HepG2 (cell line): ENCODE results near the gene NTSR2. TPM values are rescaled to one million over a fixed set of nuclear protein-coding genes. Genes with fewer than 3 reads are reported as not detected.

Experiments used
- ATAC-seq: fragments of 200-7000 bp; cut with Tn5 transposase; 3 replicates; pipeline ENCODE4 v1.9.1; 2020; ENCODE audit warnings: mild to moderate bottlenecking, moderate library complexity
- BruUV-seq: library from RNA; stranded (reverse); fragments of 400-500 nt; replicated peaks from 2 replicates; lab custom pipeline; 2021; lab: Mats Ljungman, UMichigan
- CTCF ChIA-PET: fragments of 300-600 bp; formaldehyde crosslinking; extraction: SDS; loops from one replicate; lab custom pipeline; 2021; ENCODE audit warnings: low total read pairs, inconsistent platforms, low intra/inter-chr PET ratio; lab: Yijun Ruan, JAX
- POLR2A ChIA-PET: fragments of 350-600 bp; sonication (Branson Sonifier 250); formaldehyde crosslinking; loops from one replicate; lab custom pipeline; 2020; ENCODE audit warnings: antibody characterized with exemption, inconsistent platforms; lab: Yijun Ruan, JAX
- DNase-seq: peaks from one replicate; pipeline ENCODE4 v3.0.0-alpha.2; 2015; ENCODE audit warnings: low spot score
- FAIRE-seq: peaks from 3 replicates; lab custom pipeline; 2011; peaks lifted over from hg19 to GRCh38; lab: Jason Lieb, UNC
- H2AFZ ChIP-seq: one replicate; pipeline ENCODE4 v1.6.1; 2011; ENCODE audit warnings: low read length, inconsistent platforms
- H3K27ac ChIP-seq: fragments of 300-600 bp; 3 replicates; pipeline ENCODE4 v1.8.0; 2011; ENCODE audit warnings: mixed run types, mild to moderate bottlenecking, mixed read lengths, low read length, inconsistent platforms; ENCODE audit not compliant: insufficient read depth; ENCODE audit errors: extremely low read length
- H3K27me3 ChIP-seq, 2 experiments: fragments of 200-600 bp in 1 of 2; 2 replicates in 1 of 2; 3 replicates in 1 of 2; pipeline versions ENCODE4 v1.6.0 to v1.8.0; 2011; ENCODE audit warnings: low read length in 2 of 2, mild to moderate bottlenecking in 2 of 2, moderate library complexity in 2 of 2, inconsistent platforms in 1 of 2; ENCODE audit not compliant: insufficient read depth in 2 of 2, control insufficient read depth in 1 of 2
- H3K36me3 ChIP-seq, 2 experiments: fragments of 200-600 bp in 1 of 2; replicated peaks in 1 of 2; 2 replicates in 1 of 2; 3 replicates in 1 of 2; pipeline versions ENCODE4 v1.5.1 to v1.8.0; 2011; ENCODE audit warnings: low read length in 2 of 2, inconsistent platforms in 1 of 2; ENCODE audit not compliant: insufficient read depth in 2 of 2, control insufficient read depth in 1 of 2
- H3K4me1 ChIP-seq: 2 replicates; pipeline ENCODE4 v1.5.1; 2012; ENCODE audit warnings: low read length, inconsistent platforms; ENCODE audit not compliant: insufficient read depth
- H3K4me2 ChIP-seq: 2 replicates; pipeline ENCODE4 v1.6.0; 2011; ENCODE audit warnings: low read depth, low read length, inconsistent platforms
- H3K4me3 ChIP-seq, 3 experiments: fragments of 200-600 bp in 1 of 3; sonication (generic), shearing (Covaris generic) in 1 of 3; replicated peaks in 1 of 3; 2 replicates each; pipeline ENCODE4 v1.5.1; 2011 to 2016; ENCODE audit warnings: low read length in 3 of 3, inconsistent platforms in 2 of 3, low read depth in 2 of 3, mild to moderate bottlenecking in 2 of 3, control low read depth in 1 of 3, mixed read lengths in 1 of 3; ENCODE audit not compliant: insufficient read depth in 1 of 3
- H3K79me2 ChIP-seq: one replicate; pipeline ENCODE4 v1.6.1; 2011; ENCODE audit warnings: low read length, inconsistent platforms; ENCODE audit not compliant: insufficient read depth
- H3K9ac ChIP-seq: 2 replicates; pipeline ENCODE4 v1.6.0; 2011; ENCODE audit warnings: mild to moderate bottlenecking, low read depth, low read length, inconsistent platforms; ENCODE audit not compliant: insufficient read depth
- H3K9me3 ChIP-seq: 2 replicates; pipeline ENCODE4 v1.5.1; 2012; ENCODE audit warnings: mild to moderate bottlenecking, low read length
- H4K20me1 ChIP-seq: 2 replicates; pipeline ENCODE4 v1.6.0; 2011; ENCODE audit warnings: inconsistent platforms, mild to moderate bottlenecking, low read length, moderate library complexity; ENCODE audit not compliant: insufficient read depth
- CENPX ChIP-seq: sonication (generic); formaldehyde crosslinking; IDR thresholded peaks from 2 replicates; pipeline ENCODE4 v1.9.0; 2021; ENCODE audit warnings: mild to moderate bottlenecking, missing genetic modification reagents, moderate library complexity
- HOXA3 ChIP-seq: sonication (generic); formaldehyde crosslinking; IDR thresholded peaks from 2 replicates; pipeline ENCODE4 v1.5.0; 2020; ENCODE audit warnings: missing genetic modification reagents
- NBN ChIP-seq: fragments of 450-650 bp; conservative IDR thresholded peaks from 2 replicates; pipeline ENCODE4 v1.6.1; 2017
- NKX3-1 ChIP-seq: sonication (generic); formaldehyde crosslinking; IDR thresholded peaks from 2 replicates; pipeline ENCODE4 v1.5.0; 2020; ENCODE audit warnings: missing genetic modification reagents
- POGZ ChIP-seq: sonication (generic); formaldehyde crosslinking; IDR thresholded peaks from 2 replicates; pipeline ENCODE4 v1.4.0; 2020; ENCODE audit warnings: mild to moderate bottlenecking, missing genetic modification reagents
- ZNF441 ChIP-seq: sonication (generic); formaldehyde crosslinking; IDR thresholded peaks from 2 replicates; pipeline ENCODE4 v1.7.0; 2021; ENCODE audit warnings: missing genetic modification reagents, borderline replicate concordance
- ZNF644 ChIP-seq: IDR thresholded peaks from 2 replicates; pipeline ENCODE4 v1.6.1; 2016; ENCODE audit warnings: low read depth
- WGBS: methylation state at CpG from one replicate; pipeline ENCODE4 v1.1.6; 2017; ENCODE audit warnings: low lambda C conversion rate; 5-methylcytosine and 5-hydroxymethylcytosine counted together
- in situ Hi-C: cut with HindIII; loops from 2 replicates; pipeline ENCODE4 v1.10.0; 2017; ENCODE audit warnings: low pct_unique_long_range_greater_than_20kb; ENCODE audit not compliant: extremely low pct_ligation_motif_present
- intact Hi-C: fragments of 100-400 bp; cut with micrococcal nuclease; formaldehyde crosslinking; loops from one replicate; pipeline ENCODE4 v1.10.0; 2022; ENCODE audit not compliant: unreplicated experiment
- polyA plus RNA-seq, 8 experiments: library from polyadenylated mRNA; depleted of rRNA in 3 of 8; stranded (reverse) in 7 of 8; unstranded in 1 of 8; fragments of >200 nt; fragmentation: Illumina TruSeq in 4 of 8; extraction: Trizol in 4 of 8; gene quantifications; 2 replicates each; pipeline versions ENCODE4 v1.2.1 to v1.2.3, GENCODE V29; 2011 to 2016; ENCODE audit warnings: low read depth in 4 of 8, missing spikeins in 1 of 8, mixed read lengths in 1 of 8; ENCODE audit not compliant: insufficient read depth in 1 of 8
- total RNA-seq, 5 experiments: library from RNA; depleted of rRNA; stranded (reverse); fragments of >200 nt; fragmentation: Illumina TruSeq; extraction: Trizol; gene quantifications; 2 replicates each; pipeline ENCODE4 v1.2.3, GENCODE V29; 2016; ENCODE audit warnings: low read depth in 1 of 5
- TF ChIP-seq, protein P1 (sequence below): sonication (generic); formaldehyde crosslinking; IDR thresholded peaks from 2 replicates; pipeline ENCODE4 v1.5.0; 2020; ENCODE audit warnings: mild to moderate bottlenecking, missing genetic modification reagents
- TF ChIP-seq, protein P2 (sequence below): sonication (generic); formaldehyde crosslinking; IDR thresholded peaks from 2 replicates; pipeline ENCODE4 v1.5.1; 2020; ENCODE audit warnings: mild to moderate bottlenecking, missing genetic modification reagents
- TF ChIP-seq, protein P3 (sequence below): sonication (generic); formaldehyde crosslinking; IDR thresholded peaks from 2 replicates; pipeline ENCODE4 v1.4.0; 2020; ENCODE audit warnings: mild to moderate bottlenecking, missing genetic modification reagents
- TF ChIP-seq, protein P4 (sequence below): sonication (generic); formaldehyde crosslinking; IDR thresholded peaks from 2 replicates; pipeline ENCODE4 v1.5.1; 2020; ENCODE audit warnings: missing genetic modification reagents, mild to moderate bottlenecking, borderline replicate concordance

Gene NTSR2
- total and polyA plus RNA-seq, 2 of the 13 experiments (the other 11 are each of a cell fraction or from before 2014, with no cell fraction given), result not detected

DNA sequence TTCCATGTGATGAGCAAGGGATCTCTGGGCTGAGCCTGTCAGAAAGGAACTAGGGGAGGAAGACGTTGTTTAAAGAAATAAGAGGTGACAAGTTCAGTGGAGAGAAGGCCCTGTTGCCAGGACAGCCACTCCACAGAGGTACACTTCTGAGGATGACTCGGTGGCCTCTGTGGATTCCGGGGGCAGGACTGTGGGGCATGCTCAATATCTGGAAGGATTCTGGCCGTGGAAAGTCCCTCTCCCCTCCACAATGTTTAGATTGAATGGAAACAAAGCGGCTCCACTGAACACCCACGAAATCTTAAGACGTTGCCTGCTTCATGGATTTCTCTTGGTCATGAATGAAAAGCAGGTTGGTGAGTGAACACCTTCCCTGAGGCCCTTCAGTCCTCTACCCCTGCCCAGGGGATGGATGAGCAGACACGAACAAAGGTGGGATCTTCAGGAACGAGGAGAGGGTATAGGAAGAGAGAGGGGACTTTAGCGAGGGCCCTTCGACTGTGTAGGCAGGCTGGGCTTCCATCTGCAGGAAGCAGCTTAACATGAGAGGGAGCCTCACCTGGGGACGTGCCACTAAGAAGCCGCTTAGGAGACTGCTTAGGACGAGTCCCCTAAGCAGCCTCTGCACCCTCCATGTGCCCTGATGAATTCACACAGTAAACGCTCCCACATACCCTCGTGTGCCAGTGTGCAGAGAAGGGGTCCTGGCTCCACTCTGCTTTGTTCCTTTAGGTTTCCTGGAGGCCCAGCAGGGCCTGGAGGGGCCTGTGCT lies 1.9 kb downstream of the NTSR2 start:
- TF ChIP-seq NKX3-1 (CRISPR knock-in tag), result no peak
- TF ChIP-seq, protein P1, sequence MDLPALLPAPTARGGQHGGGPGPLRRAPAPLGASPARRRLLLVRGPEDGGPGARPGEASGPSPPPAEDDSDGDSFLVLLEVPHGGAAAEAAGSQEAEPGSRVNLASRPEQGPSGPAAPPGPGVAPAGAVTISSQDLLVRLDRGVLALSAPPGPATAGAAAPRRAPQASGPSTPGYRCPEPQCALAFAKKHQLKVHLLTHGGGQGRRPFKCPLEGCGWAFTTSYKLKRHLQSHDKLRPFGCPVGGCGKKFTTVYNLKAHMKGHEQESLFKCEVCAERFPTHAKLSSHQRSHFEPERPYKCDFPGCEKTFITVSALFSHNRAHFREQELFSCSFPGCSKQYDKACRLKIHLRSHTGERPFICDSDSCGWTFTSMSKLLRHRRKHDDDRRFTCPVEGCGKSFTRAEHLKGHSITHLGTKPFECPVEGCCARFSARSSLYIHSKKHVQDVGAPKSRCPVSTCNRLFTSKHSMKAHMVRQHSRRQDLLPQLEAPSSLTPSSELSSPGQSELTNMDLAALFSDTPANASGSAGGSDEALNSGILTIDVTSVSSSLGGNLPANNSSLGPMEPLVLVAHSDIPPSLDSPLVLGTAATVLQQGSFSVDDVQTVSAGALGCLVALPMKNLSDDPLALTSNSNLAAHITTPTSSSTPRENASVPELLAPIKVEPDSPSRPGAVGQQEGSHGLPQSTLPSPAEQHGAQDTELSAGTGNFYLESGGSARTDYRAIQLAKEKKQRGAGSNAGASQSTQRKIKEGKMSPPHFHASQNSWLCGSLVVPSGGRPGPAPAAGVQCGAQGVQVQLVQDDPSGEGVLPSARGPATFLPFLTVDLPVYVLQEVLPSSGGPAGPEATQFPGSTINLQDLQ, result no peak
- TF ChIP-seq ZNF441 (CRISPR knock-in tag), result no peak
- no peak for TF ChIP-seq POGZ
- no peak for TF ChIP-seq HOXA3 (CRISPR knock-in tag)
- TF ChIP-seq, protein P2, sequence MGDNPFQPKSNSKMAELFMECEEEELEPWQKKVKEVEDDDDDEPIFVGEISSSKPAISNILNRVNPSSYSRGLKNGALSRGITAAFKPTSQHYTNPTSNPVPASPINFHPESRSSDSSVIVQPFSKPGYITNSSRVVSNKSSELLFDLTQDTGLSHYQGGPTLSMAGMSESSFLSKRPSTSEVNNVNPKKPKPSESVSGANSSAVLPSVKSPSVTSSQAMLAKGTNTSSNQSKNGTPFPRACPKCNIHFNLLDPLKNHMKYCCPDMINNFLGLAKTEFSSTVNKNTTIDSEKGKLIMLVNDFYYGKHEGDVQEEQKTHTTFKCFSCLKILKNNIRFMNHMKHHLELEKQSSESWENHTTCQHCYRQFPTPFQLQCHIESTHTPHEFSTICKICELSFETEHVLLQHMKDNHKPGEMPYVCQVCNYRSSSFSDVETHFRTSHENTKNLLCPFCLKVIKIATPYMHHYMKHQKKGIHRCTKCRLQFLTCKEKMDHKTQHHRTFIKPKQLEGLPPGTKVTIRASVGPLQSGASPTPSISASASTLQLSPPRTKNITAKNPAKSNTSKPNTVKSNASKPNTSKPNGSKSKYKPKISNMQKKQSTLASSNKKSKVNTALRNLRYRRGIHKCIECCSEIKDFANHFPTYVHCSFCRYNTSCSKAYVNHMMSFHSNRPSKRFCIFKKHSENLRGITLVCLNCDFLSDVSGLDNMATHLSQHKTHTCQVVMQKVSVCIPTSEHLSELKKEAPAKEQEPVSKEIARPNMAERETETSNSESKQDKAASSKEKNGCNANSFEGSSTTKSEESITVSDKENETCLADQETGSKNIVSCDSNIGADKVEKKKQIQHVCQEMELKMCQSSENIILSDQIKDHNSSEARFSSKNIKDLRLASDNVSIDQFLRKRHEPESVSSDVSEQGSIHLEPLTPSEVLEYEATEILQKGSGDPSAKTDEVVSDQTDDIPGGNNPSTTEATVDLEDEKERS (CRISPR knock-in tag), result no peak
- TF ChIP-seq CENPX (CRISPR knock-in tag), result no peak
- TF ChIP-seq, protein P3, sequence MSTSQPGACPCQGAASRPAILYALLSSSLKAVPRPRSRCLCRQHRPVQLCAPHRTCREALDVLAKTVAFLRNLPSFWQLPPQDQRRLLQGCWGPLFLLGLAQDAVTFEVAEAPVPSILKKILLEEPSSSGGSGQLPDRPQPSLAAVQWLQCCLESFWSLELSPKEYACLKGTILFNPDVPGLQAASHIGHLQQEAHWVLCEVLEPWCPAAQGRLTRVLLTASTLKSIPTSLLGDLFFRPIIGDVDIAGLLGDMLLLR, result no peak
- TF ChIP-seq, protein P4, sequence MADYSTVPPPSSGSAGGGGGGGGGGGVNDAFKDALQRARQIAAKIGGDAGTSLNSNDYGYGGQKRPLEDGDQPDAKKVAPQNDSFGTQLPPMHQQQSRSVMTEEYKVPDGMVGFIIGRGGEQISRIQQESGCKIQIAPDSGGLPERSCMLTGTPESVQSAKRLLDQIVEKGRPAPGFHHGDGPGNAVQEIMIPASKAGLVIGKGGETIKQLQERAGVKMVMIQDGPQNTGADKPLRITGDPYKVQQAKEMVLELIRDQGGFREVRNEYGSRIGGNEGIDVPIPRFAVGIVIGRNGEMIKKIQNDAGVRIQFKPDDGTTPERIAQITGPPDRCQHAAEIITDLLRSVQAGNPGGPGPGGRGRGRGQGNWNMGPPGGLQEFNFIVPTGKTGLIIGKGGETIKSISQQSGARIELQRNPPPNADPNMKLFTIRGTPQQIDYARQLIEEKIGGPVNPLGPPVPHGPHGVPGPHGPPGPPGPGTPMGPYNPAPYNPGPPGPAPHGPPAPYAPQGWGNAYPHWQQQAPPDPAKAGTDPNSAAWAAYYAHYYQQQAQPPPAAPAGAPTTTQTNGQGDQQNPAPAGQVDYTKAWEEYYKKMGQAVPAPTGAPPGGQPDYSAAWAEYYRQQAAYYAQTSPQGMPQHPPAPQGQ (CRISPR knock-in tag), result no peak
- TF ChIP-seq NBN, result no peak
- TF ChIP-seq ZNF644 (CRISPR knock-in tag), result no peak
- Histone ChIP-seq H3K79me2 (no peaks in the 10 kb centered on the region), H3K27ac (no peak overlapping the region), H3K4me1 (peaks cover 9% of the 10 kb centered on the region; the same call in 1 of the 2 replicates), H3K9me3 (peaks cover 3% of the 10 kb centered on the region), H3K4me3 (no peak overlapping the region), H3K4me2 (no peak overlapping the region), H3K9ac (no peak overlapping the region), H4K20me1 (no peaks in the 10 kb centered on the region), H3K27me3 (peaks cover 9 to 52% of the 10 kb centered on the region in 2 experiments; a peak in 4 of 5 replicates), H3K36me3 (no peaks in the 10 kb centered on the region), H2AFZ (no peak overlapping the region)
- intact Hi-C loops, result no loop called here
- no peak for FAIRE-seq
- ChIA-PET POLR2A (no interaction called here), CTCF (no interaction called here)
- peak; percentile 10; the same call in 2 of the 3 replicates for ATAC-seq
- WGBS, result 13% methylated on average over 13 of the region's 16 CpGs
- DNase-seq, result no peak
- in situ Hi-C loops, result no loop called here
- no TSS peak for BruUV-seq
